GM18526 (cell line): ENCODE data around the gene SNRPA1.

Source experiments
- POLR2A ChIP-seq: IDR thresholded peaks from 3 replicates; pipeline ENCODE4 v1.6.1; 2011; ENCODE audit not compliant: insufficient read length; ENCODE audit errors: extremely low read depth

Gene SNRPA1

GRCh38 chr15:101280007-101280406 is 15.0 kb downstream of the SNRPA1 start:
- TF ChIP-seq POLR2A: no peak

- no peak for TF ChIP-seq POLR2A
Measured at GRCh38 chr15:101277943-101278564, 17.0 kb downstream of the SNRPA1 start.

- peak; percentile 62 for TF ChIP-seq POLR2A
Measured at GRCh38 chr15:101277038-101277822, 17.8 kb downstream of the SNRPA1 start, which contains the start of gene SELENOS. Gene SELENOS (minus strand): TSS chr15:101277485. CDS start chr15:101277417, 68 bp downstream.

- no peak for TF ChIP-seq POLR2A
Measured at GRCh38 chr15:101276501-101277037, 18.5 kb downstream of the SNRPA1 start.

- no peak for TF ChIP-seq POLR2A
Measured at GRCh38 chr15:101275018-101275417, 20.0 kb downstream of the SNRPA1 start.

GRCh38 chr15:101273534-101273933 is 21.5 kb downstream of the SNRPA1 start:
- TF ChIP-seq POLR2A: no peak

- no peak for TF ChIP-seq POLR2A
Measured at GRCh38 chr15:101272584-101272983, 22.5 kb downstream of the SNRPA1 start.

GRCh38 chr15:101269479-101270223 is 25.4 kb downstream of the SNRPA1 start:
- no peak for TF ChIP-seq POLR2A

- no peak for TF ChIP-seq POLR2A
Measured at GRCh38 chr15:101267320-101268104, 27.5 kb downstream of the SNRPA1 start.

- no peak for TF ChIP-seq POLR2A
Measured at GRCh38 chr15:101266787-101267186, 28.3 kb downstream of the SNRPA1 start.

GRCh38 chr15:101266034-101266433 is 29.0 kb downstream of the SNRPA1 start:
- no peak for TF ChIP-seq POLR2A

GRCh38 chr15:101264911-101265641 is 30.0 kb downstream of the SNRPA1 start:
- no peak for TF ChIP-seq POLR2A

- no peak for TF ChIP-seq POLR2A
Measured at GRCh38 chr15:101264011-101264410, 31.0 kb downstream of the SNRPA1 start.

- no peak for TF ChIP-seq POLR2A
Measured at GRCh38 chr15:101262551-101262950, 32.5 kb downstream of the SNRPA1 start.
